Hepatocyte (in vitro differentiated cells): ENCODE measurements around the gene INO80C. TPM values are rescaled to one million over a fixed set of nuclear protein-coding genes. Genes with fewer than 3 reads are reported as not detected.

ENCODE experiments used
- DNase-seq: peaks from one replicate; pipeline ENCODE4 v3.0.0-alpha.2; 2016; ENCODE audit warnings: low spot score
- H2AFZ ChIP-seq: fragments of 200-600 bp; sonication (generic); 2 replicates; pipeline ENCODE4 v1.6.0; 2016; ENCODE audit warnings: antibody characterized with exemption, mild to moderate bottlenecking
- H3K27ac ChIP-seq: fragments of 200-600 bp; sonication (generic); 2 replicates; pipeline ENCODE4 v1.5.1; 2016; ENCODE audit warnings: mild to moderate bottlenecking
- H3K27me3 ChIP-seq: fragments of 200-600 bp; sonication (generic); 2 replicates; pipeline ENCODE4 v1.6.1; 2016
- H3K36me3 ChIP-seq: fragments of 200-600 bp; sonication (generic); replicated peaks from 2 replicates; pipeline ENCODE4 v1.5.1; 2016; ENCODE audit warnings: low read depth; ENCODE audit not compliant: insufficient read depth
- H3K4me1 ChIP-seq: fragments of 200-600 bp; sonication (generic); 2 replicates; pipeline ENCODE4 v1.5.1; 2016; ENCODE audit warnings: mild to moderate bottlenecking, moderate library complexity; ENCODE audit not compliant: insufficient read depth
- H3K4me2 ChIP-seq: fragments of 200-600 bp; sonication (generic); 2 replicates; pipeline ENCODE4 v1.6.0; 2016
- H3K4me3 ChIP-seq: fragments of 200-600 bp; sonication (generic); 2 replicates; pipeline ENCODE4 v1.5.1; 2016; ENCODE audit warnings: mild to moderate bottlenecking
- H3K79me2 ChIP-seq: fragments of 200-600 bp; sonication (generic); 2 replicates; pipeline ENCODE4 v1.6.0; 2017; ENCODE audit warnings: mild to moderate bottlenecking
- H3K9me2 ChIP-seq: fragments of 200-600 bp; sonication (generic); replicated peaks from 2 replicates; pipeline ENCODE4 v1.6.0; 2017; ENCODE audit warnings: mild to moderate bottlenecking; ENCODE audit not compliant: insufficient read depth
- H3K9me3 ChIP-seq: fragments of 200-600 bp; sonication (generic); 2 replicates; pipeline ENCODE4 v1.5.1; 2016; ENCODE audit warnings: low read depth, mild to moderate bottlenecking
- H4K20me1 ChIP-seq: fragments of 200-600 bp; sonication (generic); 2 replicates; pipeline ENCODE4 v1.6.0; 2016; ENCODE audit warnings: mild to moderate bottlenecking; ENCODE audit not compliant: insufficient read depth, poor library complexity, severe bottlenecking
- EZH2 ChIP-seq: fragments of 200-600 bp; sonication (generic); IDR thresholded peaks from 2 replicates; pipeline ENCODE4 v1.6.1; 2016; ENCODE audit warnings: antibody characterized with exemption, mild to moderate bottlenecking, borderline replicate concordance
- EZH2phosphoT487 ChIP-seq: fragments of 200-600 bp; sonication (generic); IDR thresholded peaks from one replicate; pipeline ENCODE4 v1.6.1; 2018; ENCODE audit warnings: antibody characterized with exemption, mild to moderate bottlenecking, low read depth, moderate library complexity; ENCODE audit not compliant: unreplicated experiment, severe bottlenecking
- WGBS: methylation state at CpG from one replicate; pipeline ENCODE4 v1.1.6; 2016; ENCODE audit warnings: low lambda C conversion rate; ENCODE audit errors: missing lambda C conversion rate; 5-methylcytosine and 5-hydroxymethylcytosine counted together
- polyA plus RNA-seq: library from polyadenylated mRNA; unstranded; fragments of >200 nt; fragmentation: Nextera tagmentation; extraction: Ambion mirVana; gene quantifications from 2 replicates; pipeline ENCODE4 v1.2.1, GENCODE V29; 2016
- total RNA-seq: library from RNA; depleted of rRNA; stranded (reverse); fragments of >200 nt; gene quantifications from 2 replicates; pipeline ENCODE4 v1.2.3, GENCODE V29; 2014
- TF ChIP-seq, protein P1 (sequence below): fragments of 200-600 bp; sonication (generic); IDR thresholded peaks from 2 replicates; pipeline ENCODE4 v1.5.1; 2016; ENCODE audit warnings: antibody characterized with exemption, mild to moderate bottlenecking; ENCODE audit not compliant: poor library complexity

INO80C gene
- total and polyA plus RNA-seq, 2 experiments from 2014 or later = 16.5 to 25.1 TPM

DNA sequence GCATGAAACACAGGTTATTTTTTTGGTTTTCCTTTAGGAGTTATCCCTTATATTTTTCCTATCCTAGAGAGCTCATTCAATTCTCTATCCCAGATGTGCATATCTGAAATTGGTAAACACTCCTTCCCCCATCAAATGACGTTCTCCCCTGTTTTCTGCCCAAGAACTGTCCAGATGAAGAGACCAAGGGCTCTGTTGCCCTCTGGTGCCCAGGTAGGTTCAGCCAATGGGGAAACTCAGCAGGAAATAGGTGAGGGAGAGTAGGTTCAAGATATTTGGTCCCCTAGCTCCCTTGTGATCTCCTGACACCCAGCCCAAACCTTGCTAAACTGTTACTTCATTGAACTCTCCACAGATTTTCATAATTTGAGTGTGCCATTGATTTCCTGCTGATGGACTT is 14.1 kb upstream of the INO80C start:
- Histone ChIP-seq H3K9me2 (no peaks in the 10 kb centered on the region), H3K4me3 (no peak overlapping the region), H3K9me3 (no peaks in the 10 kb centered on the region), H3K27me3 (no peaks in the 10 kb centered on the region), H3K27ac (no peak overlapping the region), H3K79me2 (no peaks in the 10 kb centered on the region), H3K36me3 (no peaks in the 10 kb centered on the region), H2AFZ (no peak overlapping the region), H4K20me1 (no peaks in the 10 kb centered on the region), H3K4me1 (peaks cover 9% of the 10 kb centered on the region), H3K4me2 (no peak overlapping the region)
- TF ChIP-seq EZH2phosphoT487 = no peak
- TF ChIP-seq, protein P1, sequence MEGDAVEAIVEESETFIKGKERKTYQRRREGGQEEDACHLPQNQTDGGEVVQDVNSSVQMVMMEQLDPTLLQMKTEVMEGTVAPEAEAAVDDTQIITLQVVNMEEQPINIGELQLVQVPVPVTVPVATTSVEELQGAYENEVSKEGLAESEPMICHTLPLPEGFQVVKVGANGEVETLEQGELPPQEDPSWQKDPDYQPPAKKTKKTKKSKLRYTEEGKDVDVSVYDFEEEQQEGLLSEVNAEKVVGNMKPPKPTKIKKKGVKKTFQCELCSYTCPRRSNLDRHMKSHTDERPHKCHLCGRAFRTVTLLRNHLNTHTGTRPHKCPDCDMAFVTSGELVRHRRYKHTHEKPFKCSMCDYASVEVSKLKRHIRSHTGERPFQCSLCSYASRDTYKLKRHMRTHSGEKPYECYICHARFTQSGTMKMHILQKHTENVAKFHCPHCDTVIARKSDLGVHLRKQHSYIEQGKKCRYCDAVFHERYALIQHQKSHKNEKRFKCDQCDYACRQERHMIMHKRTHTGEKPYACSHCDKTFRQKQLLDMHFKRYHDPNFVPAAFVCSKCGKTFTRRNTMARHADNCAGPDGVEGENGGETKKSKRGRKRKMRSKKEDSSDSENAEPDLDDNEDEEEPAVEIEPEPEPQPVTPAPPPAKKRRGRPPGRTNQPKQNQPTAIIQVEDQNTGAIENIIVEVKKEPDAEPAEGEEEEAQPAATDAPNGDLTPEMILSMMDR = peak; percentile 11
- DNase-seq = no peak
- 77% methylated on average over 1 of the region's 1 CpG for WGBS

- TF ChIP-seq EZH2 (no peak), EZH2phosphoT487 (no peak)
- TF ChIP-seq, protein P1 = no peak
- no peak for DNase-seq
- WGBS = 91% methylated on average over 2 of the region's 2 CpGs
Observed at GRCh38 chr18:35511428-35511827, 13.7 kb upstream of the INO80C start.

DNA sequence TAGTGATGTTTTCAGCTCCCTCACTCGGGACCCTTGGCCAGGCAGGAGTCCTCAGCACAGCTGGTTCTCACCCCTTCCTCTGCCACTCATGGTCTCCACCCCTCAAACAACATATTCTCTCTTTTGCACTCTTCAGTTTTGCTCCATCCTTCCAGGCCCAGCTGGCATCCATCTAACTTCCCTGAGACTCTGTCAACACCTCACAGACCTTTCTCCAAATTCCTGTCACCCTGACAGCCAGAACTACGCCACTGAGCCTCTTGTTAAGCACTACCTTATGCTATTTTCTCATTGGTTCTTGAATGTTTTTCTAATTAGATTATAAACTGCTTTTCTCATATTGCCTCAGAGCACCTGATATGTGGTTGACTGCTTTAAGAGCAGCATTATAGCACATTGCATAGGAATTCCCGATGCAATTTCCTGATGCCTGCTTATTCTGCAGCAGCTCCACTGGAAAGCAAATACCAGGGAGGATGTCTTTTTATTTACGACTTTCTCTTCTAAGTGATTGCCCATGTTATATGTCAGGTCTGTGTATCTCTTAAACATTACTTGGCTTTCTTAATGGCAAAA is 12.4 kb upstream of the INO80C start:
- Histone ChIP-seq H3K27me3 (no peaks in the 10 kb centered on the region), H3K9me3 (no peaks in the 10 kb centered on the region), H3K9me2 (no peaks in the 10 kb centered on the region), H3K4me1 (no peaks in the 10 kb centered on the region), H4K20me1 (no peaks in the 10 kb centered on the region), H3K27ac (no peak overlapping the region), H2AFZ (no peak overlapping the region), H3K36me3 (no peaks in the 10 kb centered on the region), H3K79me2 (no peaks in the 10 kb centered on the region), H3K4me3 (no peak overlapping the region), H3K4me2 (no peak overlapping the region)
- whole genome bisulfite sequencing = 67% methylated on average over 4 of the region's 4 CpGs
- DNase-seq = no peak
- TF ChIP-seq EZH2phosphoT487 = no peak
- TF ChIP-seq, protein P1 = no peak
- TF ChIP-seq EZH2 = no peak

More at GRCh38 chr18:35511428-35511827, 13.7 kb upstream of the INO80C start:
- H3K9me3 ChIP-seq = no peaks in the 10 kb centered on the region
- no peak overlapping the region for H3K4me3 ChIP-seq
- H3K79me2 ChIP-seq = no peaks in the 10 kb centered on the region
- no peaks in the 10 kb centered on the region for H3K9me2 ChIP-seq
- no peak overlapping the region for H3K4me2 ChIP-seq
- no peaks in the 10 kb centered on the region for H4K20me1 ChIP-seq
- H2AFZ ChIP-seq = no peak overlapping the region
- no peak overlapping the region for H3K27ac ChIP-seq
- H3K27me3 ChIP-seq = no peaks in the 10 kb centered on the region
- H3K36me3 ChIP-seq = no peaks in the 10 kb centered on the region
- H3K4me1 ChIP-seq = peaks cover 9% of the 10 kb centered on the region
